Hepatocyte (in vitro differentiated cells): ENCODE data around the gene ZNF585A. TPM values are rescaled to one million over a fixed set of nuclear protein-coding genes. Genes with fewer than 3 reads are reported as not detected.
"Not testable (repeated sequence)": the region's sequence is repeated elsewhere in the genome, so short reads cannot be mapped to it uniquely, and the experiment has no call there.

Experiments
- DNase-seq: peaks from one replicate; pipeline ENCODE4 v3.0.0-alpha.2; 2016; ENCODE audit warnings: low spot score
- H2AFZ ChIP-seq: fragments of 200-600 bp; sonication (generic); 2 replicates; pipeline ENCODE4 v1.6.0; 2016; ENCODE audit warnings: antibody characterized with exemption, mild to moderate bottlenecking
- H3K27ac ChIP-seq: fragments of 200-600 bp; sonication (generic); 2 replicates; pipeline ENCODE4 v1.5.1; 2016; ENCODE audit warnings: mild to moderate bottlenecking
- H3K27me3 ChIP-seq: fragments of 200-600 bp; sonication (generic); 2 replicates; pipeline ENCODE4 v1.6.1; 2016
- H3K36me3 ChIP-seq: fragments of 200-600 bp; sonication (generic); replicated peaks from 2 replicates; pipeline ENCODE4 v1.5.1; 2016; ENCODE audit warnings: low read depth; ENCODE audit not compliant: insufficient read depth
- H3K4me1 ChIP-seq: fragments of 200-600 bp; sonication (generic); 2 replicates; pipeline ENCODE4 v1.5.1; 2016; ENCODE audit warnings: mild to moderate bottlenecking, moderate library complexity; ENCODE audit not compliant: insufficient read depth
- H3K4me2 ChIP-seq: fragments of 200-600 bp; sonication (generic); 2 replicates; pipeline ENCODE4 v1.6.0; 2016
- H3K4me3 ChIP-seq: fragments of 200-600 bp; sonication (generic); 2 replicates; pipeline ENCODE4 v1.5.1; 2016; ENCODE audit warnings: mild to moderate bottlenecking
- H3K79me2 ChIP-seq: fragments of 200-600 bp; sonication (generic); 2 replicates; pipeline ENCODE4 v1.6.0; 2017; ENCODE audit warnings: mild to moderate bottlenecking
- H3K9me2 ChIP-seq: fragments of 200-600 bp; sonication (generic); replicated peaks from 2 replicates; pipeline ENCODE4 v1.6.0; 2017; ENCODE audit warnings: mild to moderate bottlenecking; ENCODE audit not compliant: insufficient read depth
- H3K9me3 ChIP-seq: fragments of 200-600 bp; sonication (generic); 2 replicates; pipeline ENCODE4 v1.5.1; 2016; ENCODE audit warnings: low read depth, mild to moderate bottlenecking
- H4K20me1 ChIP-seq: fragments of 200-600 bp; sonication (generic); 2 replicates; pipeline ENCODE4 v1.6.0; 2016; ENCODE audit warnings: mild to moderate bottlenecking; ENCODE audit not compliant: insufficient read depth, poor library complexity, severe bottlenecking
- EZH2 ChIP-seq: fragments of 200-600 bp; sonication (generic); IDR thresholded peaks from 2 replicates; pipeline ENCODE4 v1.6.1; 2016; ENCODE audit warnings: antibody characterized with exemption, mild to moderate bottlenecking, borderline replicate concordance
- EZH2phosphoT487 ChIP-seq: fragments of 200-600 bp; sonication (generic); IDR thresholded peaks from one replicate; pipeline ENCODE4 v1.6.1; 2018; ENCODE audit warnings: antibody characterized with exemption, mild to moderate bottlenecking, low read depth, moderate library complexity; ENCODE audit not compliant: unreplicated experiment, severe bottlenecking
- WGBS: methylation state at CpG from one replicate; pipeline ENCODE4 v1.1.6; 2016; ENCODE audit warnings: low lambda C conversion rate; ENCODE audit errors: missing lambda C conversion rate; 5-methylcytosine and 5-hydroxymethylcytosine counted together
- polyA plus RNA-seq: library from polyadenylated mRNA; unstranded; fragments of >200 nt; fragmentation: Nextera tagmentation; extraction: Ambion mirVana; gene quantifications from 2 replicates; pipeline ENCODE4 v1.2.1, GENCODE V29; 2016
- total RNA-seq: library from RNA; depleted of rRNA; stranded (reverse); fragments of >200 nt; gene quantifications from 2 replicates; pipeline ENCODE4 v1.2.3, GENCODE V29; 2014
- TF ChIP-seq, protein P1 (sequence below): fragments of 200-600 bp; sonication (generic); IDR thresholded peaks from 2 replicates; pipeline ENCODE4 v1.5.1; 2016; ENCODE audit warnings: antibody characterized with exemption, mild to moderate bottlenecking; ENCODE audit not compliant: poor library complexity

The ZNF585A gene
- total and polyA plus RNA-seq, 2 experiments from 2014 or later: 8.3 to 13.3 TPM

DNA sequence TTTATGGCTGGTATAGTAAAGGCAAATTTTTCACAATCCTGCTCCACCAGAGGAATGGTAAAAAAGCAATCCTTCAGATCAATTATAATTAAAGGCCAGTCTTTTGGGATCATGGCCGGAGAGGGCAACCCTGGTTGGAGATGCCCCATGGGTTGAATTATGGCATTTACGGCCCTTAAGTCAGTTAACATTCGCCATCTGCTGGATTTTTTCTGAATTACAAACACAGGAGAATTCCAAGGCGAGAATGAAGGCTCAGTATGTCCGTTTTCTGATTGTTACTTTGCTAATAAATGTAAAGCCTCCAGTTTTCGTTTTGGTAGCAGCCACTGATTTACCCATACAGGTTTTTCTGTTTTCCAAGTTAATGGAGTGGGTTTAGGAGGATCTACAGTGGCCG, 60.7 kb downstream of the ZNF585A start:
- not testable (repeated sequence) for H3K27ac ChIP-seq, H3K27me3 ChIP-seq, H4K20me1 ChIP-seq, H3K4me2 ChIP-seq, H3K4me1 ChIP-seq, H3K36me3 ChIP-seq, H3K79me2 ChIP-seq, H2AFZ ChIP-seq, H3K9me2 ChIP-seq, DNase-seq, H3K4me3 ChIP-seq
- H3K9me3 ChIP-seq: peaks cover 75% of the 10 kb centered on the region
- WGBS: 88% methylated on average over 7 of the region's 7 CpGs
- TF ChIP-seq, protein P1, sequence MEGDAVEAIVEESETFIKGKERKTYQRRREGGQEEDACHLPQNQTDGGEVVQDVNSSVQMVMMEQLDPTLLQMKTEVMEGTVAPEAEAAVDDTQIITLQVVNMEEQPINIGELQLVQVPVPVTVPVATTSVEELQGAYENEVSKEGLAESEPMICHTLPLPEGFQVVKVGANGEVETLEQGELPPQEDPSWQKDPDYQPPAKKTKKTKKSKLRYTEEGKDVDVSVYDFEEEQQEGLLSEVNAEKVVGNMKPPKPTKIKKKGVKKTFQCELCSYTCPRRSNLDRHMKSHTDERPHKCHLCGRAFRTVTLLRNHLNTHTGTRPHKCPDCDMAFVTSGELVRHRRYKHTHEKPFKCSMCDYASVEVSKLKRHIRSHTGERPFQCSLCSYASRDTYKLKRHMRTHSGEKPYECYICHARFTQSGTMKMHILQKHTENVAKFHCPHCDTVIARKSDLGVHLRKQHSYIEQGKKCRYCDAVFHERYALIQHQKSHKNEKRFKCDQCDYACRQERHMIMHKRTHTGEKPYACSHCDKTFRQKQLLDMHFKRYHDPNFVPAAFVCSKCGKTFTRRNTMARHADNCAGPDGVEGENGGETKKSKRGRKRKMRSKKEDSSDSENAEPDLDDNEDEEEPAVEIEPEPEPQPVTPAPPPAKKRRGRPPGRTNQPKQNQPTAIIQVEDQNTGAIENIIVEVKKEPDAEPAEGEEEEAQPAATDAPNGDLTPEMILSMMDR: peak; percentile 4

DNA sequence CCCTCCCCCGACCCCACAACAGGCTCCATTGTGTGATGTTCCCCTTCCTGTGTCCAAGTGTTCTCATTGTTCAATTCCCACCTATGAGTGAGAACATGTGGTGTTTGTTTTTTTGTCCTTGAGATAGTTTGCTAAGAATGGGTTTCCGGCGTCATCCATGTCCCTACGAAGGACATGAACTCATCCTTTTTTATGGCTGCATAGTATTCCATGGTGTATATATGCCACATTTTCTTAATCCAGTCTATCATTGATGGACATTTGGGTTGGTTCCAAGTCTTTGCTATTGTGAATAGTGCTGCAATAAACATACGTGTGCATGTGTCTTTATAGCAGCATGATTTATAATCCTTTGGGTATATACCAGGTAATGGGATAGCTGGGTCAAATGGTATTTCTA, 68.4 kb downstream of the ZNF585A start:
- not testable (repeated sequence) for H3K4me2 ChIP-seq, H4K20me1 ChIP-seq, H3K79me2 ChIP-seq, H3K27me3 ChIP-seq, DNase-seq, H2AFZ ChIP-seq, H3K27ac ChIP-seq, H3K9me2 ChIP-seq, H3K4me3 ChIP-seq, H3K36me3 ChIP-seq, H3K4me1 ChIP-seq
- WGBS: 96% methylated on average over 4 of the region's 5 CpGs
- peaks cover 47% of the 10 kb centered on the region for H3K9me3 ChIP-seq

DNA sequence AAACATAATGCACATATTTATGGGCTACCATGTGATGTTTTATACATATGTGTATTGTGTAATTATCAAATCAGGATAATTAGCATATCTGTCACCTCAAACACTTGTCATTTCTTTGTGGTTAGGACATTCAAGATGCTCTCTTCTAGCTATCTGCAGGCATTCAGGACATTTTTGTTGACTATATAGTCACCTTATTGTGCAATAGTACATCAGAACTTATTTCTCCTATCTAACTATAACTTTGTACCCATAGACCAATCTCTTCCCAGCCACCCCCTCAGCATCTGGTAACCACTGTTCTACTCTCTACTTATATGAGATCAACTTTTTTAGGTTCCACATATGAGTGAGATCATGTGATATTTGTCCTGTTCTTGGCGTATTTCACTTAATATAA, 73.9 kb downstream of the ZNF585A start:
- Histone ChIP-seq H3K27me3 (no peaks in the 10 kb centered on the region), H3K79me2 (no peaks in the 10 kb centered on the region), H3K4me1 (no peaks in the 10 kb centered on the region), H3K4me3 (no peak overlapping the region), H3K4me2 (no peak overlapping the region), H3K27ac (no peak overlapping the region), H3K9me3 (peaks cover 56% of the 10 kb centered on the region), H3K36me3 (peaks cover 18% of the 10 kb centered on the region), H3K9me2 (no peaks in the 10 kb centered on the region), H2AFZ (no peak overlapping the region), H4K20me1 (no peaks in the 10 kb centered on the region)
- WGBS: 90% methylated on average over 1 of the region's 1 CpG
- DNase-seq: no peak
- TF ChIP-seq EZH2: no peak
- no peak for TF ChIP-seq EZH2phosphoT487
- TF ChIP-seq, protein P1: no peak

DNA sequence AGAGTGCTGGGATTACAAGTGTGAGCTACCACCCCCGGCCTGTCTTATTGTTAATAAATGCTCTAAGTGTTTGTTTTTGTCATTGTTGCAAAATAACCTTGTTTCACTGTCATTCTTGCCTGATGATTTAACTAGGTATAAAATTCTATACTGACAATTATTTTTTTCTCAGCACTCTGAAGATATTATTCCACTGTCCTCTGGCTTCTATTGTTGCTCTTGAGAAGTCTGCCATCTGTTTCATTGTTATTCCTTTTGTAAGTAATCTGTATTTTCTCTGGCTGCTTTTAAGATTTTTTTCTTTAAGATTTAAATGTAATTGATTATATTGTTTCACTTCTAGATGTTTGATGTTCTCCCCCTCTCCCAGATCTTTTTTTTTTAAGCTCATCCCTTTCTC, 76.6 kb downstream of the ZNF585A start:
- Histone ChIP-seq H3K4me3 (no peak overlapping the region), H4K20me1 (no peaks in the 10 kb centered on the region), H3K4me2 (no peak overlapping the region), H3K79me2 (no peaks in the 10 kb centered on the region), H3K9me2 (no peaks in the 10 kb centered on the region), H3K27ac (no peak overlapping the region), H3K27me3 (no peaks in the 10 kb centered on the region), H3K9me3 (peaks cover 75% of the 10 kb centered on the region), H2AFZ (no peak overlapping the region), H3K36me3 (peaks cover 17% of the 10 kb centered on the region), H3K4me1 (no peaks in the 10 kb centered on the region)
- no peak for DNase-seq
- 94% methylated on average over 1 of the region's 1 CpG for WGBS
- no peak for TF ChIP-seq EZH2
- TF ChIP-seq, protein P1: no peak
- no peak for TF ChIP-seq EZH2phosphoT487

Other genes starting within 250 kb of the ZNF585A start
- gene ZNF420, start 94.3 kb downstream of the ZNF585A start, total RNA-seq: 12.9 and 14.8 TPM in 2 replicates
- gene ZNF420, start 94.3 kb downstream of the ZNF585A start, polyA plus RNA-seq: 4.9 and 6.0 TPM in 2 replicates
- gene ZNF585B, start 37.8 kb upstream of the ZNF585A start, total RNA-seq: 3.4 and 7.2 TPM in 2 replicates
- 1.4 and 3.8 TPM in 2 replicates for gene ZNF585B, start 37.8 kb upstream of the ZNF585A start, polyA plus RNA-seq
- gene ZNF383, start 45.5 kb upstream of the ZNF585A start, total RNA-seq: 4.3 and 4.9 TPM in 2 replicates
- gene ZNF383, start 45.5 kb upstream of the ZNF585A start, polyA plus RNA-seq: 3.7 and 4.8 TPM in 2 replicates
- gene ZNF527, start 198.4 kb upstream of the ZNF585A start, total RNA-seq: 7.3 TPM in 2 replicates
- gene ZNF527, start 198.4 kb upstream of the ZNF585A start, polyA plus RNA-seq: 1.7 and 1.9 TPM in 2 replicates